Erythroblast (primary cell): ENCODE results near the gene ANKRD9.

Source experiments
- GATA1 ChIP-seq: IDR thresholded peaks from 2 replicates; pipeline ENCODE4 v1.6.1; 2011; ENCODE audit warnings: low read depth, mild to moderate bottlenecking, control low read depth, low read length, moderate library complexity
- POLR2A ChIP-seq: IDR thresholded peaks from 2 replicates; pipeline ENCODE4 v1.6.1; 2011; ENCODE audit warnings: mild to moderate bottlenecking, low read length

DNA sequence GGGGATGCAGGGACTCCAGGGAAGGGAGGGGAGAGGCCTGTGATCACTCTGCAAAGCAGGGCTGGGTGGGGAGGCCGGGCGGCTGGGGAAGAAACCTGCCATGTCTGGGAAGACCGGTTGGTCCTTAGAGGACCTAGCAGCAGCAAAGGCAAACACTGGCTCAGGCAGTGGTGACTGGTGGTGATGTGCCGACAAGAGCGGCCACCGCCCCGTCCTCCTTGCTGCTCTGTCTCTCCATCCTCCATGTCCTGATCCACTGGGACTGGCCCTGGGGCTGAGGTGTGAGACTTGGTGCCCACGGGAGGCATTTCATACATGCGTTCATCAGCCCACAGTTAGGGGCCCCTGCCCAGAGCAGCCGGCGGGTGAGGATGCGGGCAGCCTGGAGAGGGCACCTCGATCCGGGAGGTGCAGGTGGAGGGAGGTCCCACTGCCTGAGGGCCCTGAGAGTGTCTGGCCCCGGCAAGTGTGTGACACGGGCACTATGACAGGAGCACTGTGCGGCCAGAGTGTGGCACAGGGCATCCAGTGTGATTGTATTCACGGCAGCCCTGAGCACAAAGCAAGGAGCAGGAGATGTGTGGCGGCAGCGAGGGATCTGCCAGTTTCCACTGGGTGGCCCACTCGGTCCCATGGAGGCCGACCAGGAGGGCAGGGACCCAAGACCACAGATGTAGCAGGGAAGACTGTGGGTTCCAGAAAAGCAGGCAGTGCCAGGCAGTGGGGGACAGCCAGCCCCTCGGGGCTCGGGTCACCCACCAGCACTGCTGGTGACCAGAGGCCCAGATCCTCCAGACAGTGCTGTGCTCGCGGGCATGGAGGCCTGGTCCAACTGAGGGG lies 13.9 kb downstream of the ANKRD9 start:
- TF ChIP-seq POLR2A (no peak), GATA1 (no peak)
